Measurements from ENCODE around the gene SLC9A6.
A peak's percentile ranks its signal among the peaks of the same experiment; 100 is the strongest.

GRCh38 chrX:135973548-135974278 lies 11.5 kb upstream of the SLC9A6 start, which contains the start of gene MMGT1:
- TF ChIP-seq POLR2AphosphoS5 (IDR thresholded peaks at IDR 0.05; ENCODE audit: low read depth, low read length): no peak; the same call in 1 of the 2 replicates
- TF ChIP-seq TAF1 (IDR thresholded peaks at IDR 0.05; ENCODE audit: borderline replicate concordance, insufficient read depth, low read length): 0 out of 2 replicates have a peak, but pooled peaks have one; percentile 40
- TF ChIP-seq REST (IDR thresholded peaks at IDR 0.05; ENCODE audit: insufficient read depth in 1 of 2, low read depth in 2 of 2, low read length in 2 of 2): 0 out of 4 replicates have a peak, but pooled peaks of 1 of the 2 experiments have one; percentile 10
- no peak for TF ChIP-seq SIN3A (IDR thresholded peaks at IDR 0.05; ENCODE audit: borderline replicate concordance, insufficient read depth, low read length)

Measured in PFSK-1 (cell line).